LNCAP (cell line): ENCODE measurements around the gene CCR1.

Source experiments
- CTCF ChIP-seq: fragments of 450-650 bp; IDR thresholded peaks from 2 replicates; pipeline ENCODE4 v1.5.1; 2017; ENCODE audit warnings: mild to moderate bottlenecking

The CCR1 gene

GRCh38 chr3:46209746-46210470 lies 1.8 kb upstream of the CCR1 start:
- no peak for TF ChIP-seq CTCF

- TF ChIP-seq CTCF = no peak
Measured at GRCh38 chr3:46209053-46209452, 940 bp upstream of the CCR1 start.

GRCh38 chr3:46206282-46207015 lies 1.7 kb downstream of the CCR1 start:
- no peak for TF ChIP-seq CTCF

GRCh38 chr3:46205286-46205960 lies 2.7 kb downstream of the CCR1 start:
- TF ChIP-seq CTCF = no peak

GRCh38 chr3:46203681-46204080 lies 4.4 kb downstream of the CCR1 start:
- TF ChIP-seq CTCF = no peak

- TF ChIP-seq CTCF = no peak
Measured at GRCh38 chr3:46202535-46202934, 5.6 kb downstream of the CCR1 start.

GRCh38 chr3:46200790-46201189 lies 7.3 kb downstream of the CCR1 start:
- no peak for TF ChIP-seq CTCF
